HEK293 (cell line): Measurements from ENCODE around the gene NELFB.

Experiments
- ZBTB1 ChIP-seq: fragments of 450-650 bp; formaldehyde crosslinking; IDR thresholded peaks from 2 replicates; pipeline ENCODE4 v1.5.1; 2016; ENCODE audit warnings: missing biosample characterization, missing genetic modification characterization
- ZNF184 ChIP-seq: fragments of 450-650 bp; IDR thresholded peaks from 2 replicates; pipeline ENCODE4 v1.5.1; 2018; ENCODE audit warnings: missing biosample characterization, mild to moderate bottlenecking, missing genetic modification characterization
- ZNF302 ChIP-seq: fragments of 450-650 bp; formaldehyde crosslinking; IDR thresholded peaks from 2 replicates; pipeline ENCODE4 v1.5.1; 2016; ENCODE audit warnings: missing biosample characterization, missing genetic modification characterization, low read depth
- ZNF654 ChIP-seq: fragments of 450-650 bp; formaldehyde crosslinking; IDR thresholded peaks from 2 replicates; pipeline ENCODE4 v1.5.1; 2016; ENCODE audit warnings: low read depth, missing biosample characterization, missing genetic modification characterization
- TF ChIP-seq, protein P1 (sequence below): fragments of 450-650 bp; formaldehyde crosslinking; IDR thresholded peaks from 2 replicates; pipeline ENCODE4 v1.5.1; 2016; ENCODE audit warnings: missing biosample characterization, missing genetic modification characterization

DNA sequence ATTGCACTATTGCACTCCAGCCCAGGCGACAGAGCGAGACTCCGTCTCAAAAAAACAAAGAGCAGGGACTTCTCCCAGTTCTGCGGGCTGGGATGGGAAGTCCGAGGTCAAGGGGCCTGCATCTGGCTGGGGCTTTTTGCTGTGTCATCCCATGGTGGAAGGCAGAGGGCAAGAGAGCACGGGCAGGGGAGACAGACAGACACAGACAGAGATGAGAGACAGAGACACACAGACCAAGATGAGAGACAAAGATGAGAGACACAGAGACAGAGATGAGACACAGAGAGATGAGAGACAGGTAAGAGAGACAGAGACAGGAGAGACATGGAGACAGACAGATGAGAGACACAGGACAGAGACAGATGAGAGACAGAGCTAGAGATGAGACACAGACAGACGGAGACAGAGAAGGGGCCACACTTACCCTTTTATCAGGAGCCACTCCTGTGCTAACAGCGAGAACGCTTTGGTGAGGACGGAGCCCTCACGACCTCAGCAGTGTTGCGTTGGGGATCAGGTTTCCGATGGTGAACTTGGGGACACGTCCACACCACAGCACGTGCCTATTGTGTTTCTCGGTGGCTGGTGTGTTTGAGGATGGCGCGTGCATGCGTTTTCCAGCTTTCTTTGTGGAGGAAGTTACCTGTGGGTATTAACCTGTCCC, 13.5 kb downstream of the NELFB start:
- TF ChIP-seq ZNF184 (no peak), ZBTB1 (no peak), ZNF654 (no peak), ZNF302 (no peak)
- TF ChIP-seq, protein P1, sequence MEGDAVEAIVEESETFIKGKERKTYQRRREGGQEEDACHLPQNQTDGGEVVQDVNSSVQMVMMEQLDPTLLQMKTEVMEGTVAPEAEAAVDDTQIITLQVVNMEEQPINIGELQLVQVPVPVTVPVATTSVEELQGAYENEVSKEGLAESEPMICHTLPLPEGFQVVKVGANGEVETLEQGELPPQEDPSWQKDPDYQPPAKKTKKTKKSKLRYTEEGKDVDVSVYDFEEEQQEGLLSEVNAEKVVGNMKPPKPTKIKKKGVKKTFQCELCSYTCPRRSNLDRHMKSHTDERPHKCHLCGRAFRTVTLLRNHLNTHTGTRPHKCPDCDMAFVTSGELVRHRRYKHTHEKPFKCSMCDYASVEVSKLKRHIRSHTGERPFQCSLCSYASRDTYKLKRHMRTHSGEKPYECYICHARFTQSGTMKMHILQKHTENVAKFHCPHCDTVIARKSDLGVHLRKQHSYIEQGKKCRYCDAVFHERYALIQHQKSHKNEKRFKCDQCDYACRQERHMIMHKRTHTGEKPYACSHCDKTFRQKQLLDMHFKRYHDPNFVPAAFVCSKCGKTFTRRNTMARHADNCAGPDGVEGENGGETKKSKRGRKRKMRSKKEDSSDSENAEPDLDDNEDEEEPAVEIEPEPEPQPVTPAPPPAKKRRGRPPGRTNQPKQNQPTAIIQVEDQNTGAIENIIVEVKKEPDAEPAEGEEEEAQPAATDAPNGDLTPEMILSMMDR (tag by site-specific recombination): no peak
